SKM-1 (cell line): ENCODE data around the gene ADAM10.
"Not testable (repeated sequence)": the region's sequence is repeated elsewhere in the genome, so short reads cannot be mapped to it uniquely, and the experiment has no call there.

ENCODE experiments used
- DNase-seq: peaks from one replicate; lab custom pipeline; 2025; ENCODE audit not compliant: unreplicated experiment; lab: John Stamatoyannopoulos, UW

Gene ADAM10

DNA sequence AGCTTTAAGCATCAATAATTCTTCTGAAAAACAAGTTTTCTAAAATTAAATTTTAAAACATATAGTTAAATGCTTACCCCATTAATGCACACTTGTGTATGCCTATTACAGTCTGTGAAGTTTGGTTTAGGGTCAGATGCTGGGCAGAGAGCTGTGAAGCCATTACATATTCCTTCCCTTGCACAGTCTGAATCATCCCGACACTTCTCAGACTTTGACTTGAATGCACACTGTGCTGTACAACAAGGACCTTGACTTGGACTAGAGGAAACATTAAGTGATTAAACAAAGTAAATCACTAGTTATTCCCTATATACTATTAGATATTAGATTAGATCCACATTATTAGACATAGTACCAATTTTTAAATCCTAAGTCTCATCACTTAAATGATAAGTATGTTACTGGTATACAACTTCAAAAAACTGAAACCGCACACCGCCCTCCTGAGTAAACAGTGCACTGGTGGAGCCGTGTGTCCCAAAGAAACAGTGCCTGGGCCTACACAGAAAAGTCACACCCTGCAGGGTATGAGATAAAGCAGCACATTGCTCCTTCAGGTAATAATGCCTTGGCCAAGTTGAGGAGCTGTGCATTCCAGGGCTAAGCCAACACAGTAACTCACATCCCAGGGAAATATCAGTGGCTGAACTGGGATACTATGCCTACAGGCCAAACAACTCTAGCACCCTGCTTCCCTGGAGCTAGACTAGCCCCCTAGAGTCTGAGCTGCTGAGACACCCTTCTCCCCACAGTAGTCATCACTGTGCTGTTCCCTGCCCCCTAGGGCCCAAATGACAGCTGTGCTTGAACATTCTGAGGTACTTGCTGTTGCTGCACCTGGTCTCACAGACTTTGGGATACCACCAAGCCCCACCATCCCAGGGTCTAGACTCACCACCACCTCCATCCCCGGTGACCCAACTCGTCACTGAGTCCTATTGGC, 137.5 kb downstream of the ADAM10 start:
- DNase-seq = no peak

DNA sequence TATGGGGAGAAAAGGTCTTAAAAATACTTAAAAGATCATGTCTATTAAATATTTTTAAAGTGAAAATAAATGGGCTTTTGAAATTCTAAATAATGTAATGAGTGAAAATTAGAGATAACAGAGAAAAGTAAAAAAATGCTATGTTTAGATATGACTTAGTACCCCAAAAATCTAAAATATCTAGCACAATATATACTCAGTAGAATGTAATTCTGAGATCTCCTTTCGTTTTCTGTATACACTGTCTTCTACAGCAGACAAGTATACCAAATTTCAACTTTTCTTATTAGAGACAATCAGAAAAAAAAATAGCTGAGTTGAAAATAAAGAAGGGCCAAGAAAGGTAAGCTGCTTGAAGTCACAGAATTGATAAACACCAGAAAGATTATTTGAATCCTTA, 140.8 kb downstream of the ADAM10 start:
- DNase-seq = no peak

GRCh38 chr15:58608129-58608590, 141.3 kb downstream of the ADAM10 start:
- no peak for DNase-seq

DNA sequence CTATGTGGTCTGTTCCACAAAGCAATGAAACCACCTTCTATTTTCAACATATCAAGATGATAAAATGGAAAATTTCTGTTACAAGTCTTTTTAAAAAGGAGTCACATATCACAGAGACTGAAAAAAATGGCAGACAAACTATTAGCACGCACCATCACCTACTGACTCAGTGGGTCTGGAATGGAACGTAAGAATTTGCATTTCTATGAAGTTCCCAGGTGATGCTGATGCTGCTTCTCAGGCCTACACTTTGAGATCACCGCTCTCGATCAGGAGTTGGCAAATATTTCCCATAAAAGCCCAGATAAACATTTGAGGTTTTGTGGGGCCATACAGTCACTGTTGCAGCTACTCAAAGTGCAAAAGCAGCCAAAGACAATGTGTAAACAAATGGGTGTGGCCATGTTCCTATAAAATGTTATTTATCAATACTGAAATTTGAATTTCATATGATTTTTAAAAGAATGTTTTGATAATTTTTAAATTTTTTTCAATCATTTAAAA, 142.9 kb downstream of the ADAM10 start:
- no peak for DNase-seq

- DNase-seq = no peak
Observed at GRCh38 chr15:58605931-58606530, 143.5 kb downstream of the ADAM10 start.

DNA sequence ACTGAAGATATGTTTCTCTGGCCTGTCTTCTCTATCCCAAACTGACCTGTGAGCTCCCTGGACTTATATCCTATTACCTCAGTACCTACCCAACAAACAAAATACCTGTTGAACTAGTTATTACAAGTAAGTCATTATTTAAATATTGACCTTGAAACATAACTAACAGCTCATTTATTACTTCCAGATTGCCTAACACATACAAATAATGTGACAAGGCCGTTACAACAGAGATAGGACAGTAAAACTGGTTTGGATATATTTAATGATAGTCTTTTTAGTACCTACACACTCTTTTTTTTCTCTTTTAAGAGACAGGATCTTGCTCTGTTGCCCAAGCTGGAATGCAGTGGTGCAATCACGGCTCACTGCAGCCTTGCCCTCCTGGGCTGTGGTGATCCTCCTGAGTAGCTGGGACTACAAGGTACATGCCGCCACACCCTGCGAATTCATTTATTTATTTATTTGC, 145.0 kb downstream of the ADAM10 start:
- DNase-seq = no peak

- DNase-seq = not testable (repeated sequence)
Observed at GRCh38 chr15:58603927-58604326, 145.6 kb downstream of the ADAM10 start.

GRCh38 chr15:58602823-58603222, 146.7 kb downstream of the ADAM10 start:
- DNase-seq = no peak

DNA sequence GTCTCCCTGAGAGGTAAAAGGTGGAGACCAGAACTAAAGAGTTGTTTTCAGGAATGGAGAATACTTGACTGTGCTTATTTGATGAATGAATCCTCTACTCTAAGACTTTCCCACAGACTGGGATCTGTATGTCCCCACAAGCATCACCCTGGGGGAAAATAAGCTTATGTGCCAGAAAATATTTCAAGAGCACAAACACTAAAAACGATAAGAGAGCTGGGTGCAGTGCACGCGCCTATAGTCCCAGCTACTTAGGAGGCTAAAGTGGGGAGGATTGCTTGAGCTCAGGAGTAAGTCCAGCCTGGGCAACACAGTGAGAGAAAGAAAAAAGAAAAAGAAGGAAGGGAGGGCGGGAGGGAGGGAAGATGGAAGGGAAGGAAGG, 150.7 kb downstream of the ADAM10 start:
- no peak for DNase-seq

GRCh38 chr15:58597943-58598828, 151.3 kb downstream of the ADAM10 start:
- DNase-seq = no peak

DNA sequence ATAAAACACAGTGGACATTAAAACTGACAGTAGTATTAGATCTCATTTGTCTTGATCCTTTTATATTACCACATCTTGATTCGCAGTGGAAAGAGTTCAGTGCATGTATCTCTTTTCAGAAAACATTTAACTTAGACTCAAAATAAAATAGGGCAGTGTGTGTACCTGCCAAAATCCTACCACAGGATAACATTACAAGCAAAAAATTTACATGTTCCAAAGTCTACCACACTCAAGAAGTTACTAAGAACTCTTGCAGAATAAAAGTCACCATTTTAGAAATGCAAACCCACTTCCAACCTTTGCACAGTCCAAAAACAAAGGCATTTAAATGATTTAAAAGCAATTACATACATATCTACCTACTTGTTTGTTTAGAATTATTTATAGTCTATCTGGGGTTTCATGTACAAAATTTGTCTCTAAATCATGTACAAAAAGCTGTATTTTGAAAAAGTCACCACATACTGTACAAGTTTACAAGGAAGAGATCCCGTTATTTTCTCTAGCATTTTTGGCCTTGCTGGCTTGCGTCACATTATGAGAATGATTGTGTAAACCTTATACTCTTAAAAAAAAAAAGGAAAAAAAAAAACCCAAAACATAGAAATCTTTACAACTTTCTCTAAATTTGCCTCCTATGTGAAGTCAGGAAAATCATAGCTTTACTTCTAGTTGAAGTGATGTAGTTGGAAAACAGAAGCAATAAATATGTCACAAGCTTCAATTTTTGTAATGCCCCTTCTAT, 153.8 kb downstream of the ADAM10 start:
- DNase-seq = no peak

DNA sequence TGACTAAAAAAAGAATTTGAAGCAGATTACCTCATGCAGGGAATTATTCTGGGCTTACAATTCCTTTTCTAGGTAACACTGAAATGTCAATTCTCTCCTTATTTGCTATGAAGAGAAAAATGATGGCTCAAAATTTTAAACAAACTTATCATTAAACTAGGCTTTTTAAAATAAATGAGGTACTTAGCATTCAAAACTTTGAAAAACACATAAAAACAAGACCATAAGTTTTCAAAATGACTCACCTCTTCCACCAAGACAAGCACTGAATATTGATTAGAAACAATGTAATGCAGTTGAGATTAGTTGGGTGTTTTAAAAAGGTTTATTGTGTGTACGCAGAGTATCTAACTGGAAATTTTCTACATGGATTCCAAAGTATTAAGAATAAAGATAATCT, 154.6 kb downstream of the ADAM10 start:
- DNase-seq = no peak

DNA sequence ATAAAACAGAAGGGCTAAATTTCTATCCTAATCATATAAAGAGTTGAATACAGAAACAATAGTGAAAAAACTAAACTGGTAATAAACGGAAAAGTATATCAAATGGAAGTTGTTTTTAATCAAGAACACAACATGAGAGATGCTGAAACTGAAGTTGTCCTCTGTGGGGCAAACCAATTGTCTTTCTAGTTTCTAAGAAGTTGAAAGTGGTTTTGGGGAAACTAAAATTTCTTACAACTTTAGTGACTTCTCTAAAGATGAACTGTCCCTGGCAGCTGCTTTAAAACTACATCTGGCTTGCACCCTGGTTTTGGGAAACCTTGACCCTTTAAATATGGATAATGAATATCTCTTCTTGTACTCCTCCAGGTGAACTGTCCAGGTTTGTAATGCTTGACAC, 155.6 kb downstream of the ADAM10 start:
- no peak for DNase-seq

DNA sequence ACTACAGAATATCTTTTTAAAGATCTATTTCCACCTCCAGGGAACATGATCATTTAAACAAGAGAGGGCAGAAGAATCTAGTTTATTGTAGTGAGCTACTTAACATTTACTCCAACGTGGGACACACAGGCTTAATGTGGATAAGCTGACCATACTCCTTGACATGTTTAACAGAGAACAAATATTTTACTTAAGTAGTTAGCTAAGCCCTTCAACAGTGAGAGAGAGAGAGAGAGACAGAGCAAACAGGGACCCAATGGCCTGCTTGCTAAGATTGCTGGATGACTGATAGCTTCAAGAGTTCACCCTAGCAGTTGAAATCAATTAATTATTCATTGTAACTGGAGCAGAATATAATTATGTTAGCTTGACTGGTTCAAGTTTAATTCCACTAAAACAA, 158.6 kb downstream of the ADAM10 start:
- no peak for DNase-seq

GRCh38 chr15:58590236-58590635, 159.3 kb downstream of the ADAM10 start:
- no peak for DNase-seq

DNA sequence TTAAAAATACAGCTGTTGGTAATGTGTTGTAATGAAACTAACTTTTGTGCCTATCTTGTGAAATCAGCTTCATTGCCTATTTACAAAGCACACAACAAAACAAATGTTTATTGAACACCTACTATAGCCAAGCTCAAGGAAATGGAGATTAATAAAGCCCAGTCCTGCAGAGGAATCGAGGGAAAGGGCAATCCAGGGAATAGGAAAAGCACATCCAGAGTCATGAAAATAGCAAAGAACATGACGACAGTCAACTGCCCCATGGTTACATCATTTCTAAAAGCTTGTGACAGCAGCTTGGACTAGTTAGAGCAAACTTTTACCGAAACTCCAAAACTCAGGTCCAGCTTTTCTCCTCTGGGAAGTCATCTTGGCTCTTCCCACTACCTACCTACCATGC, 160.5 kb downstream of the ADAM10 start:
- no peak for DNase-seq

DNA sequence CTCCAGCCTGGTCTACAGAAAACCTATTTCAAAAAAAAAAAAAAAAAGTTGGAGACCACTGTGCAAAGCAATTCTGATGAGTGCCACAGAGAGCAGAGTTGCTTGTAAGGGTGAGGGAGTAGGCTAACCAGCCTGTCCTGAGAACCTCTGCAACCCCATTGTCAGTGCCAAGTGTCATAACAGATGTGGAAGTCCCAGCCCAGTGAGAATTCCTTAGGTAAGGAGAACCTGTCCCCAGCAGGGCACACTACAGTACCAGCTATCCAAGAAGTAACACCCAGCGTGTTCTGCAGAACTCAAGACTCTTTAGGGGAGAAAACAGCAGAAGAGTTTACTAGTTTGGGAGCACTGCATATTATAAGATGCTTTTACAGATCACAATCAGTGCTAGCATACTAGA, 161.4 kb downstream of the ADAM10 start:
- no peak for DNase-seq

DNA sequence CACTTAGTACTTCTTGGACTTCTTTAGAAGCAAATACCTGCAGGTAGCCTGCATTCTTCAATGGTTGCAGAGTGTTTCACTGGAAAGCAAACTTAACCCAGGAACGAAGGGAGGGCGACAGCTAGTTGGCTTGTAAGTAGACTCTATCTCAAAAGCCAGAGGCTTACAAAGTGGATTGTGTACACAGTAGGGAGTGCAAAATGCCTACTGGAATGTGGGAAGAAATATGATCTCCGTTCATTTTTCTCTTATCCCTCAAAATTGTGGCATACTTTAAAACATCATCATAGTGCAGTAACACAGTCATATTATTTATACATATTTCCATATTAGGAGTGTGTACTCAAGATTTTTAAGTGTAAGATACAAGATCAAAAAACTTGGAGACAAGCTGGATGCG, 162.0 kb downstream of the ADAM10 start:
- DNase-seq = no peak

DNA sequence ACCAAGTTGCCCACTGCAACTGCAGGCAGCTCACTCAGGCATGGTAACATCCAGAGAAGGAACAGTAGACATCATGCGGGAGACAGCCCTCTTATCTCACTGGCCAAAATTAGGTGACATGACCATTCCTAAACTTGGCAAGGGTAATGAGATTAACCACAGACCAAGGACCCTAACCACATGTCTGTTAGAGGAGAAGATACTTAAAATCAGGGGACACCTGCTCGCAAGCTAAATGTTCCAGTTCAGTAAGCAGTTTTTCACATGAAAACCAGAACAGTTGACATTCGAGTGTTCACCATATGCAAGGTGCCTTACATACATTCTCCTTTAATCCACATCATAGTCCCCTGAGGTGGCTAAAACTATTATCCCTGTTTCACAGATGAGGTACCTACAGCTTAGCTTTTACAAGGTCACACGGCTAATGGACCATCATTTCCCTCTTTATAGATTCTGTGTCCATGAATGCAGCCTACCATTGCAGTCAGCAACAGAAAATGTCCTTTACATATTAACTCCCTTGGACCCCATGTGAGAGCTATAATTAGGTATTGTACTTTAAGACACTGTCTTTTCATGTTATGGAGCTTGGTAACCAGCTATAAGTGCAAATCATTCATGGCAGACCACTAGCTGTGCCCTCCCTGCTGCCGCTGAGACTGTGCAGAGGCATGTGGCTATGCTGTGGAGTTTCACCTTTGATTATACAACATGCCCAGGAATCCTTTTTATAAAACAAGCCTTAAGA, 163.6 kb downstream of the ADAM10 start:
- DNase-seq = no peak
